T-cell (primary cell): Measurements from ENCODE around the gene SOX15. TPM values are rescaled to one million over a fixed set of nuclear protein-coding genes. Genes with fewer than 3 reads are reported as not detected.
A peak's percentile ranks its signal among the peaks of the same experiment; 100 is the strongest.
"Not testable (repeated sequence)": the region's sequence is repeated elsewhere in the genome, so short reads cannot be mapped to it uniquely, and the experiment has no call there.

ENCODE experiments used
- ATAC-seq, 4 experiments: fragments of 200-7000 bp in 3 of 4; fragments of 150-1000 bp in 1 of 4; cut with Tn5 transposase; replicated peaks in 1 of 4; 1 replicate in 3 of 4; 2 replicates in 1 of 4; pipeline ENCODE4 v1.10.0; 2021; ENCODE audit warnings: moderate library complexity in 3 of 4, mild to moderate bottlenecking in 2 of 4, moderate number of reproducible peaks in 1 of 4
- CTCF ChIA-PET, 2 donors: fragments of 300-600 bp; sonication (Branson Sonifier 250); formaldehyde crosslinking; loops; one replicate each; lab custom pipeline; 2022; ENCODE audit warnings: antibody characterized with exemption in 2 of 2; lab: Charles Lee
- POLR2A ChIA-PET, 2 donors: fragments of 300-600 bp; sonication (Branson Sonifier 250); formaldehyde crosslinking; loops; one replicate each; lab custom pipeline; 2022; ENCODE audit warnings: antibody characterized with exemption in 2 of 2; lab: Charles Lee
- DNase-seq, 35 experiments: peaks; one replicate each; pipeline versions ENCODE4 v3.0.0 to v3.0.0-alpha.2; 2013 to 2023
- H3K27ac ChIP-seq: one replicate; pipeline ENCODE4 v1.5.1; 2013; ENCODE audit warnings: low read length
- H3K27me3 ChIP-seq, 2 experiments: replicated peaks in 1 of 2; 1 replicate in 1 of 2; 2 replicates in 1 of 2; pipeline versions ENCODE4 v1.6.1 to v1.7.0; 2013; ENCODE audit warnings: low read length in 1 of 2, mixed read lengths in 1 of 2; ENCODE audit not compliant: control insufficient read depth in 2 of 2, insufficient read depth in 2 of 2; ENCODE audit errors: extremely low read depth in 1 of 2
- H3K36me3 ChIP-seq, 2 donors: 1 replicate in 1 of 2; 2 replicates in 1 of 2; pipeline versions ENCODE4 v1.6.1 to v1.7.0; 2013; ENCODE audit warnings: low read length in 1 of 2; ENCODE audit not compliant: control insufficient read depth in 2 of 2, insufficient read depth in 1 of 2; ENCODE audit errors: extremely low read depth in 1 of 2
- H3K4me1 ChIP-seq, 2 experiments: 1 replicate in 1 of 2; 2 replicates in 1 of 2; pipeline versions ENCODE4 v1.6.1 to v1.7.0; 2013; ENCODE audit warnings: low read length in 2 of 2, mixed read lengths in 1 of 2; ENCODE audit not compliant: insufficient read depth in 2 of 2, control insufficient read depth in 1 of 2; ENCODE audit errors: extremely low read depth in 1 of 2
- H3K4me3 ChIP-seq, 2 donors: 1 replicate in 1 of 2; 2 replicates in 1 of 2; pipeline versions ENCODE4 v1.5.1 to v1.7.0; 2013; ENCODE audit warnings: mild to moderate bottlenecking in 2 of 2, low read length in 1 of 2, moderate library complexity in 1 of 2; ENCODE audit not compliant: control insufficient read depth in 1 of 2; ENCODE audit errors: extremely low read depth in 1 of 2
- H3K9me3 ChIP-seq: 2 replicates; pipeline ENCODE4 v1.7.0; 2013
- H3K27ac Mint-ChIP-seq, 2 donors: one replicate each; pipeline ENCODE4 v1.8.0; 2020 to 2021; ENCODE audit warnings: mild to moderate bottlenecking in 2 of 2, mixed read lengths in 2 of 2
- H3K27me3 Mint-ChIP-seq, 2 donors: one replicate each; pipeline ENCODE4 v1.8.0; 2021 to 2022; ENCODE audit warnings: mixed read lengths in 2 of 2
- H3K36me3 Mint-ChIP-seq: one replicate; pipeline ENCODE4 v1.8.0; 2021; ENCODE audit warnings: mixed read lengths
- H3K4me1 Mint-ChIP-seq, 3 donors: one replicate each; pipeline ENCODE4 v1.8.0; 2020 to 2022; ENCODE audit warnings: mixed read lengths in 3 of 3, mild to moderate bottlenecking in 1 of 3
- H3K4me3 Mint-ChIP-seq, 3 donors: one replicate each; pipeline ENCODE4 v1.8.0; 2020 to 2022; ENCODE audit warnings: mild to moderate bottlenecking in 3 of 3, mixed read lengths in 3 of 3, moderate library complexity in 3 of 3
- H3K9me3 Mint-ChIP-seq, 3 donors: one replicate each; pipeline ENCODE4 v1.8.0; 2020 to 2022; ENCODE audit warnings: mixed read lengths in 3 of 3
- WGBS: methylation state at CpG from one replicate; pipeline ENCODE4 v1.1.5; 2013; ENCODE audit warnings: missing lambda C conversion rate; ENCODE audit not compliant: insufficient coverage; 5-methylcytosine and 5-hydroxymethylcytosine counted together
- total RNA-seq, 35 experiments: library from RNA in 6 of 35; stranded (reverse) in 6 of 35; fragments of 120-200 nt in 1 of 35; gene quantifications; one replicate each; pipeline versions ENCODE4 v1.2.1 to v1.2.4 and lab custom pipeline; 2013 to 2026

Gene SOX15
- total RNA-seq, 5 donors from 2014 or later (not counting 1 experiment from before 2014, with no cell fraction given) = 0.70 to 1.2 (median 1.1) TPM; not detected in 2

DNA sequence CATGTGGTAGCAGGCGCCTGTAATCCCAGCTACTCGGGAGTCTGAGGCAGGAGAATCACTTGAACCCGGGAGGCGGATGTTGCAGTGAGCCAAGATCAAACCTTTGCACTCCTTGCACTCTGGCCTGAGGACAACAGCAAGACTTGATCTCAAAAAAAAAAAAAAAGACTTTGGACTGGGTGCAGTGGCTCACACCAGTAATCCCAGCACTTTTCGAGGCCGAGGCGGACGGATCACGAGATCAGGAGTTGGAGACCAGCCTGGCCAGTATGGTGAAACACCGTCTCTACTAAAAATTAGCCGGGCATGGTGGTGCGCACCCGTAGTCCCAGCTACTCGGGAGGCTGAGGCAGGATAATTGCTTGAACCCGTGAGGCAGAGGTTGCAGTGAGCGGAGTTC is 35.9 kb upstream of the SOX15 start:
- H3K27me3 Mint-ChIP-seq, H3K9me3 ChIP-seq, ATAC-seq, H3K27ac Mint-ChIP-seq, H3K4me3 ChIP-seq, H3K27me3 ChIP-seq, H3K27ac ChIP-seq, CTCF ChIA-PET, POLR2A ChIA-PET, H3K9me3 Mint-ChIP-seq, H3K36me3 Mint-ChIP-seq, H3K36me3 ChIP-seq, DNase-seq: not testable (repeated sequence)
- 96% methylated on average over 15 of the region's 16 CpGs for WGBS
- peaks cover 5 to 20% of the 10 kb centered on the region in 2 experiments for H3K4me1 ChIP-seq
- Mint-ChIP-seq H3K4me3 (peak overlapping the region in 2 of 3 donors; percentile 24 to 89), H3K4me1 (peaks cover 14 to 18% (median 18%) of the 10 kb centered on the region in 3 donors)

DNA sequence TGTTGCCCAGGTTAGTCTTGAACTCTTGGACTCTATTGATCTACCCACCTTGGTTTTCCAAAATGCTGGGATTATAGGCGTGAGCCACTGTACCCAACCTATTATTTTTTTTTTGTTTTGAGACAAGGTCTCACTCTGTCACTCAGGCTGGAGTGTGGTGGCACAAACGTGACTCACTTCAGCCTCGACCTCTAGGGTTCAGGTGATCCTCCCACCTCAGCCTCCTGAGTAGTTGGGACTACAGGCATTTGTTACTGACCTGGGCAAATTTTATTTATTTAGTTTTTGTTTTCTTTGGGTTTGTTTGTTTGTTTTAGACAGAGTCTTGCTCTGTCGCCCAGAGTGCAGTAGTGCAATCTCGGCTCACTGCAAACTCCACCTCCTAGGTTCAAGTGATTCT is 33.8 kb upstream of the SOX15 start:
- Histone ChIP-seq H3K4me3 (no peak overlapping the region), H3K4me1 (peaks cover 5 to 20% of the 10 kb centered on the region in 2 experiments), H3K36me3 (no peaks in the 10 kb centered on the region), H3K9me3 (no peaks in the 10 kb centered on the region), H3K27me3 (no peaks in the 10 kb centered on the region), H3K27ac (no peak overlapping the region)
- ChIA-PET CTCF (no interaction called here), POLR2A (no interaction called here)
- ATAC-seq = no peak
- no peak overlapping the region for H3K4me3 Mint-ChIP-seq
- no peak for DNase-seq
- WGBS = no CpG with 5 or more reads among the region's 5 CpGs
- H3K36me3 Mint-ChIP-seq = no peaks in the 10 kb centered on the region
- no peaks in the 10 kb centered on the region for H3K9me3 Mint-ChIP-seq
- no peaks in the 10 kb centered on the region for H3K27me3 Mint-ChIP-seq
- no peak overlapping the region for H3K27ac Mint-ChIP-seq
- H3K4me1 Mint-ChIP-seq = peaks cover 14 to 18% (median 18%) of the 10 kb centered on the region in 3 donors

DNA sequence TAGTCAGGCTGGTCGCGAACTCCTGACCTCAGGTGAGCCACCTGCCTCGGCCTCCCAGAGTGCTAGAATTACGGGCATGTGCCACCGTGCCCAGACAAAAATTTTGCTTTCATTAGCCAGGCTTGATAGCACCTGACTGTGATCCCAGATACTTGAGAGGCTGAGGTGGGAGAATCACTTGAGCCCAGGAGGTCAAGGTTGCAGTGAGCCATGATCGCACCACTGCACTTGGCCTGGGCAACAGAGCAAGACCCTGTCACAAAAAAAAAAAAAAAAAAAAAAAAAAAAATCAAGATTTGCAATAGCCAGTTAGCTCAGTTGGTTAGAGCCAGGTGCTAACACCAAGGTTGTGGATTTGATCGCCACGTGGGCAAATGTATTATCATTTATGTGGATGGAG is 30.9 kb upstream of the SOX15 start:
- no peak for DNase-seq
- Mint-ChIP-seq H3K36me3 (no peaks in the 10 kb centered on the region), H3K9me3 (no peaks in the 10 kb centered on the region), H3K4me1 (no peaks in the 10 kb centered on the region), H3K27ac (no peak overlapping the region), H3K27me3 (no peaks in the 10 kb centered on the region), H3K4me3 (no peak overlapping the region)
- Histone ChIP-seq H3K9me3 (no peaks in the 10 kb centered on the region), H3K27ac (no peak overlapping the region), H3K27me3 (no peaks in the 10 kb centered on the region), H3K4me3 (no peak overlapping the region), H3K4me1 (no peaks in the 10 kb centered on the region), H3K36me3 (no peaks in the 10 kb centered on the region)
- POLR2A ChIA-PET = interaction anchor here in 1 of 2 donors (0.6 kb wide), 1 partner anchor 50 kb away, joined by 4 read pairs; no protein-coding TSS in a partner anchor
- CTCF ChIA-PET = interaction anchor here (0.7 to 0.8 kb wide), 2 partner anchors 65 to 69 kb away, joined by 3 to 10 read pairs; no protein-coding TSS in a partner anchor
- ATAC-seq = no peak
- WGBS = 100% methylated on average over 3 of the region's 8 CpGs

DNA sequence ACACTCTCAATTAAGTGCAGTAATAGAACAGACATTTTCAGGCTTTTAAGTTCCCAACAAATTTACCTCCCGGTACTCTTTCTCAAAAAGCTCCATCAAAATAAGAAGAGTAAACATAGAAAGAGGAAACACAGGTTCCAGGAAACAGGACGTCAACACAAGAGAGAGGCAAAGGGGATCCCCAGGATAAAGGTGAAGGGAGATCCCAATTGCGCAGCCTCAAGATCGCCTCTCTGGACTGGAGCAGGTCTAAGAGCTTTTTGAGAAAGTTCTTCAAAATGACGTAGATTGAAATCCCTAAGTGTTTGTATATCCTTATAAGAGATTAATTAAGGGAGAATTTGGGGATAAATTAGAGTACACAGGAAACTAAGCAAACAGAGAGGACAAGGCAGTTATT is 28.7 kb upstream of the SOX15 start:
- H3K4me1 Mint-ChIP-seq = peaks cover 5 to 7% (median 5%) of the 10 kb centered on the region in 3 donors
- POLR2A ChIA-PET = no interaction called here
- Histone ChIP-seq H3K27ac (no peak overlapping the region), H3K4me3 (no peak overlapping the region), H3K9me3 (no peaks in the 10 kb centered on the region), H3K27me3 (no peaks in the 10 kb centered on the region), H3K4me1 (peaks cover 3 to 13% of the 10 kb centered on the region in 2 experiments), H3K36me3 (no peaks in the 10 kb centered on the region)
- no CpG with 5 or more reads among the region's 5 CpGs for WGBS
- H3K27ac Mint-ChIP-seq = no peak overlapping the region
- DNase-seq = no peak
- CTCF ChIA-PET = interaction anchor here in 1 of 2 donors (0.6 kb wide), 1 partner anchor 32 kb away, joined by 3 read pairs; the partner anchor contains the start of gene ATP1B2
- H3K9me3 Mint-ChIP-seq = no peaks in the 10 kb centered on the region
- no peak overlapping the region for H3K4me3 Mint-ChIP-seq
- H3K36me3 Mint-ChIP-seq = no peaks in the 10 kb centered on the region
- H3K27me3 Mint-ChIP-seq = no peaks in the 10 kb centered on the region
- no peak for ATAC-seq

DNA sequence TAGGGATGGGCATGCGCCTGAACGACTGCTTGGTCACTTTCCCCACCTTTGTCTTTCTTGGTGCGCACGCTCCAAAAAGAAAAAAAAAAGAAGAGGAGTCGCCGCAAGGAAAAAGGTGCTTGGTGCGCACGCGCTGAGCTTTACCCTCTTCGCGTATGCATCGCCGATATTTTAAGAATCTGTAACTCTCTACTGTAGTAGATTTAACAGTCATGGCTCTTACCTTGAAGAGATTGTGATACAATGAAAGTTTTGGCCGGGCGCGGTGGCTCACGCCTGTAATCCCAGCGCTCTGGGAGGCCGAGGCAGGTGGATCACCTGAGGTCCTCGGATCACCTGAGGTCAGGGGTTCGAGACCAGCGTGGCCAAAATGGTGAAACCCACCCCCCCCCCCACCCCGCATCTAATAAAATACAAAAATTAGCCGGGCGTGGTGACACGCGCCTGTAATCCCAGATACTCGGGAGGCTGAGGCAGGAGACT is 25.4 kb upstream of the SOX15 start:
- DNase-seq = no peak
- H3K27ac ChIP-seq = peak overlapping the region; percentile 65
- H3K9me3 ChIP-seq = no peaks in the 10 kb centered on the region
- peak overlapping the region; percentile 69 to 70 for H3K4me3 ChIP-seq
- peaks cover 0 to 7% of the 10 kb centered on the region in 2 donors for H3K36me3 ChIP-seq
- Mint-ChIP-seq H3K4me3 (peak overlapping the region; percentile 87 to 91 (median 89)), H3K9me3 (no peaks in the 10 kb centered on the region), H3K4me1 (peaks cover 34 to 37% (median 35%) of the 10 kb centered on the region in 3 donors), H3K27me3 (no peaks in the 10 kb centered on the region), H3K36me3 (no peaks in the 10 kb centered on the region), H3K27ac (peak overlapping the region; percentile 93 to 97)
- 7% methylated on average over 10 of the region's 28 CpGs for WGBS
- CTCF ChIA-PET = interaction anchor here (0.5 to 2.8 kb wide), 13 partner anchors 12 to 260 kb away, joined by 3 to 36 read pairs (median 3); partner anchors contain the start of genes TP53 (in 2 of the 2), KDM6B (in 1 of the 2), MPDU1 (in 1 of the 2) and SAT2 (in 1 of the 2)
- POLR2A ChIA-PET = interaction anchor here in 1 of 2 donors (0.8 kb wide), 1 partner anchor 35 kb away, joined by 3 read pairs; the partner anchor contains the start of gene ATP1B2
- no peaks in the 10 kb centered on the region for H3K27me3 ChIP-seq
- ATAC-seq = peak; percentile 3 to 34 (median 12)
- peaks cover 12 to 31% of the 10 kb centered on the region in 2 experiments for H3K4me1 ChIP-seq

DNA sequence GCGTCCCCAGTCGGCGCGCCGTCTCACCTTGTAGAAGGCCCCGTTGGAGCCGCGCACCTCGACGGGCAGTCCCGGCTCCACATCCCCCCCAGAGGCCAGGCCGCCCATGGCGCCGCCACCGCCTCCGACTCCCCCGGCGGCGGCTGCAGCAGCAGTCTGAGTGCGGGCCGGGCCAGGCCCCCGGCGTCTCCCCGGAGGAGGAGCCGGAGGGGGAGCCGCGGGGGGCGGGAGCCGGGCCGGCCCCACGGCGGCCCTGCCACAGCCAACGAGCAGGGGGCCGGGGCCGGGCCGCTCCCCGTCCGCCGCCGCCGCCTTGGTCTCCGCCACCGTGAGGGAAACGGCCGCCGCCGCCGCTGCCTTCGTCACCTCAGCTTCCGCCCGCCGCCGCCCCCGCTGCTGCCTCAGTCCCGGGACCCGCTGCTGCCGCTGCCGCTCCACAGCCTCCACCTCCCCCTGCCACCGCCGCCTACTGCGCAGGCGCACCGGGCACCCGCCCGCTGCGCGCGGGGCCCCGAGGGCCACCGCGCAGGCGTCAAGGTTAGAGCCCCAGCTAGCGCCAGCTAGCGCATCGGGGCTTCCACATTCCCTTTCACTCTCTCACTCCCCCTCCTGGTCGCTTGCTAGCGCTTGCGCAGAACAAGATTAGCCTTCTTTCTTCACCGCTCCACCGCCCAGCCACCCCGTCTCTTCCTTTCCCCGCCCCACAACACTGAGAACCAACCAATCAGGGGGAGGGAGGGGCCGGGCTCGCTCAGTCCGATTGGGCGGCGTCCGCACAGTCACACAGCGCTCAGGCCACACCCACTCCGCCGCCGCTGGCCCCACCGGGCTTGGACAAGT is 24.8 kb upstream of the SOX15 start, which contains the start of gene FXR2:
TSS of gene FXR2 (minus strand) at position 473 of the 840 bp plus-strand sequence. CDS start at position 108, 365 bp downstream.
- H3K9me3 Mint-ChIP-seq = no peaks in the 10 kb centered on the region
- POLR2A ChIA-PET = interaction anchor here (0.5 to 1.0 kb wide), 5 partner anchors 24 to 211 kb away, joined by 3 to 6 read pairs (median 3); partner anchors contain the start of genes ATP1B2 (in 1 of the 2) and TMEM256 (in 1 of the 2)
- Histone ChIP-seq H3K4me3 (peak within 1 kb of the TSS; percentile 77 to 78), H3K36me3 (peaks cover 0 to 10% of the 10 kb centered on the region in 2 donors), H3K27ac (peak within 1 kb of the TSS; percentile 65), H3K4me1 (peaks cover 12 to 31% of the 10 kb centered on the region in 2 experiments), H3K9me3 (no peaks in the 10 kb centered on the region), H3K27me3 (no peaks in the 10 kb centered on the region)
- H3K27me3 Mint-ChIP-seq = no peaks in the 10 kb centered on the region
- peaks cover 37 to 41% (median 39%) of the 10 kb centered on the region in 3 donors for H3K4me1 Mint-ChIP-seq
- under 1% methylated on average over 87 of the region's 93 CpGs for WGBS
- ATAC-seq = peak; percentile 88 to 89 (median 88)
- peak; percentile 93 to 100 (median 99) for DNase-seq
- H3K36me3 Mint-ChIP-seq = no peaks in the 10 kb centered on the region
- H3K4me3 Mint-ChIP-seq = peak within 1 kb of the TSS; percentile 87 to 91 (median 89)
- CTCF ChIA-PET = interaction anchor here (0.6 to 2.8 kb wide), 13 partner anchors 13 to 259 kb away, joined by 3 to 36 read pairs (median 3); partner anchors contain the start of genes TP53 (in 2 of the 2), KDM6B (in 1 of the 2), MPDU1 (in 1 of the 2) and SAT2 (in 1 of the 2)
- peak within 1 kb of the TSS; percentile 93 to 97 for H3K27ac Mint-ChIP-seq
